ENCODE measurements around the gene SOX13. TPM values are rescaled to one million over a fixed set of nuclear protein-coding genes. Genes with fewer than 3 reads are reported as not detected.

SOX13 gene
- total RNA-seq, 1 donor = 3.3 TPM

- DNase-seq (ENCODE audit: low read depth) = peak; percentile 39
- no peak for TF ChIP-seq CTCF (IDR thresholded peaks at IDR 0.05; ENCODE audit: insufficient read depth, low read length)
- H3K4me3 ChIP-seq (ENCODE audit: low read depth, low read length) = peak overlapping the region; percentile 94
Measured at GRCh38 chr1:204073837-204074273, 940 bp downstream of the SOX13 start.

DNA sequence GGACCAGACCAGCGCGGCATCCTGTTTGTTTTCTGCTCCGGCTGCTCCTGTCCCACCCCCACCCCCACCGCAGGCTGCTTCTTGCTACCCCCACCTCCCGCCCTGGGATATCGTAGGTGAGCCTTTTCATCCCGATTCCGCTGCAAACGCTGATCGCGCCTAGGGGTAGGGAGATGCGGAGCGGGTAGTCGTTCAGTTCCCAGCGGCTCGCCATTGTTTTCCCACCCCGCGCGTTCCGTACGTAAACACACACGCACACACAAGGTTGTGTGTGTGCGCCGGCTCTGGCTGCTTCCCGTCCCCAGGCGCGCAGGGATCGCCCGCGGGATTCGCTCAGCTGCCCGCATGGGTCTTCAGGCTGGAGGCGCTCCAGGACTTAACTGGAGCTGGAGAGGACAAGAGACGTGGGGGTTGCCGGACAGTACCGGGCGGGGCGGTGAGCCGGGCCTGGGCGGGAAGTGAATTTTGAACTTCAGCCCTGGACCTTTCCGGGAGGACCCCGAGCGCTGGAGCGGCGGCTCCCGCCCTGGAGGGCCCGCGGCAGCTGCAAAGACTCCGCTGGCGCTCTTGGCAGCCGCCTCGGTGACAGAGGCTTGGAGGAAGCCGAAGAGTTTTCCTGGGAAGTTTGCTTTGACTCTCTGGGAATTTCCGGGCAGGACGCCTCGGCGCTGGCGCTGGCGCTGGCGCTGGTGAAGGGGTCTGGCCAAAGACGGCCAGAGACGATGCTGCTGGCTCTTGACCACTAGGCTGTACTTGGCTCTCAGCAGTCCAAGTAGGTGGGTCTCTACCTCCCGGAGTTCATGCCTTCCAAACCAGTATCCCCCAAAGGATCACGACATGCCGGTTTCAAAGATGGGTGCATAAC, 1.6 kb downstream of the SOX13 start:
- DNase-seq (ENCODE audit: low read depth) = peak; percentile 79
- TF ChIP-seq CTCF (IDR thresholded peaks at IDR 0.05; ENCODE audit: insufficient read depth, low read length) = no peak
- H3K4me3 ChIP-seq (ENCODE audit: low read depth, low read length) = peak overlapping the region; percentile 94

- peak; percentile 22 for DNase-seq (ENCODE audit: low read depth)
- H3K4me3 ChIP-seq (ENCODE audit: low read depth, low read length) = peak overlapping the region; percentile 94
- no peak for TF ChIP-seq CTCF (IDR thresholded peaks at IDR 0.05; ENCODE audit: insufficient read depth, low read length)
Measured at GRCh38 chr1:204075139-204075521, 2.2 kb downstream of the SOX13 start.

GRCh38 chr1:204075890-204076846, 3.3 kb downstream of the SOX13 start:
- no peak for DNase-seq (ENCODE audit: low read depth)
- H3K4me3 ChIP-seq (ENCODE audit: low read depth, low read length) = no peak overlapping the region
- no peak for TF ChIP-seq CTCF (IDR thresholded peaks at IDR 0.05; ENCODE audit: insufficient read depth, low read length)

DNA sequence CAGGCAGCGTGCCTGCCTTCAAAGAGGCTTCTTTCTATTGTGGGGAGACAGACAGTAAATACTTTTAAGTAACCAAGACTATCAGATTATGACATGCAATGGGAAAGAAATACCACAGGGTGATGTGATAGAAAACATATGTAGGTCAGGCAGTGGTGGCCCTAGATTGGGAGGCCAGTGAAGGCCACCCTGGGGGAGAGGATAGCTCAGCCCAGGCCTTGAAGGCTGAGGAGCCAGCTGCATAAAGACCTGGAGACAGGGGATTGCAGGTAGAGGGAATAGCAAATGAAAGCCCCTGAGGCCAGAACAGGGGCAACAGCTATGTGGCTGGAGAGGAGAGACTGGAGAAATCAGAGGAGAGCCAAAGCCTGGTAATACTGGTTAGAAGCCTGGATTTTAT, 4.0 kb downstream of the SOX13 start:
- no peak for TF ChIP-seq CTCF (IDR thresholded peaks at IDR 0.05; ENCODE audit: insufficient read depth, low read length)
- no peak overlapping the region for H3K4me3 ChIP-seq (ENCODE audit: low read depth, low read length)
- no peak for DNase-seq (ENCODE audit: low read depth)

DNA sequence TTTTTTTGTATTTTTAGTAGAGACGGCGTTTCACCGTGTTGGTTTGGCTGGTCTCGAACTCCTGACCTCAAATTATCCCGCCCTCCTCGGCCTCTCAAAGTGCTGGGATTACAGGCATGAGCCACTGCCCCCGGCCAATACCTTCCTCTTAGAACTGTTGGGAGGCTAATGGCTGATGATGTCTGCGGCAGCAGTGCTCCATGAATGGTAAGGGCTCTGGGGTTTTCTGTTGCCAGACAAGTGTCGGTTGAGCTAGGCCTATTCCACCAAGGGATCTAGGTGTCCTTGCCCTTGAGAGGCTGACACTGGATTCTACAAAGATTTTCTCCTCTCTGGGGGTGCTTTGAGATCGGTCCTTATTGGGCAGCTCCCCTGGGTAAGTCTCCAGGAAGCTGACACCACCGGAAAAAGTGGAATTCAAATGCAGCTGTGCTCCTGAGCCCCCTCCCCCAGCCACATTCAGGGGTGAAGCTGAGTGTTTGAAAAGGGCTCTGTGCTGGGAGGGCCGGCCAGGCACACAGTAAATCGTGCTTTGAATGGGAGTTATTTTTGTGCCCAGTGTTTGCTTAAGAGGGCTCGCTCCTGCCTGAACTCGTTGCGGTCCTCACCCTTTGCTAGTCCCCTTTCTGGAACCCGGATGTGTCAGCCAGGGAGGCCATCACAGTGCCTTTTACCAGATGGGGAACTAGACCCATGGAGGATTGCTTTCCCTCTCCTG, 5.2 kb downstream of the SOX13 start:
- DNase-seq (ENCODE audit: low read depth) = no peak
- TF ChIP-seq CTCF (IDR thresholded peaks at IDR 0.05; ENCODE audit: insufficient read depth, low read length) = no peak
- no peak overlapping the region for H3K4me3 ChIP-seq (ENCODE audit: low read depth, low read length)
